Stimulated activated CD8-positive, alpha-beta memory T cell treated with anti-CD3 and anti-CD28 coated beads, Interleukin-15, amount 100 ng/mL, for 1 hour (primary cell): ENCODE results near the gene PCNX1.
"Not testable (repeated sequence)": the region's sequence is repeated elsewhere in the genome, so short reads cannot be mapped to it uniquely, and the experiment has no call there.

Experiments
- DNase-seq: peaks from one replicate; pipeline ENCODE4 v3.0.0-alpha.2; 2020; ENCODE audit warnings: low read depth

Gene PCNX1

DNA sequence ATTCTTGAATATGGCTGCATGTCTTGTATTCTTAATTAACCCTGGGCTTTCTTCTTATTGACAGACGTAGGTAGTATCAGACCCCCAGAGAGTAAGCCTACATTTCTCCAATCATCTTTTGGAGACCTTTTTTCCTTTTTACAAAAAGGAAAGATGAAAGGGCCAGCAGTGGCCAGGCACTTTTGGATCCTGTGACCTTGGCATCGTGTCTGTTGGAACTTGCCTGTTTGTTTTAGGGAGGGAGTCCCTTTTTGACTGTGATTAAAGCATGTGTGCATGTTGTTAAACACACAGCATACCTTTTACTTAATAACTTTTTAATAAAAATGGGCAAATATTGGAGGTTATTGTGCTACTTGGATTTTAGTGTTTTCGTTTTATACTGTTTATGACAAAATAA lies 57.2 kb downstream of the PCNX1 start:
- no peak for DNase-seq

DNA sequence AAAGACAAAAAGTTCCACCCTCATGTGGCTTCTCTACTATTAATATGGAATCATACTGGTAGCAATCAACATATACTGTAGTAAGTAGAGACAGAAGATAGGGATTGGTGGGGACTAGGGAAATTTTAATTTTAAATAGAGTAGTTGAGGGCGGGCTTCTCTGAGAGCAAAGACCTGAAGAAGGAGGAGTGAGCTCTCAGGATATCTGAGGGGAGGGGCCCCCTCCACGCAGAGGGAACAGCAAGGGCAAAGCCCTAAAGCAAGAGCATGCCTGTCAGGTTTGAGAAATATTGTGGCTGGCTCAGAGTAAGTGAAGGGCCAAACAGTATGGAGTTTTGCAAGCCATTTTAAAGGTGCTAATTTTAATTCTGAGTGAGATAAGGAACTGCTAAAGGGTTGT lies 64.3 kb downstream of the PCNX1 start:
- DNase-seq = no peak

DNA sequence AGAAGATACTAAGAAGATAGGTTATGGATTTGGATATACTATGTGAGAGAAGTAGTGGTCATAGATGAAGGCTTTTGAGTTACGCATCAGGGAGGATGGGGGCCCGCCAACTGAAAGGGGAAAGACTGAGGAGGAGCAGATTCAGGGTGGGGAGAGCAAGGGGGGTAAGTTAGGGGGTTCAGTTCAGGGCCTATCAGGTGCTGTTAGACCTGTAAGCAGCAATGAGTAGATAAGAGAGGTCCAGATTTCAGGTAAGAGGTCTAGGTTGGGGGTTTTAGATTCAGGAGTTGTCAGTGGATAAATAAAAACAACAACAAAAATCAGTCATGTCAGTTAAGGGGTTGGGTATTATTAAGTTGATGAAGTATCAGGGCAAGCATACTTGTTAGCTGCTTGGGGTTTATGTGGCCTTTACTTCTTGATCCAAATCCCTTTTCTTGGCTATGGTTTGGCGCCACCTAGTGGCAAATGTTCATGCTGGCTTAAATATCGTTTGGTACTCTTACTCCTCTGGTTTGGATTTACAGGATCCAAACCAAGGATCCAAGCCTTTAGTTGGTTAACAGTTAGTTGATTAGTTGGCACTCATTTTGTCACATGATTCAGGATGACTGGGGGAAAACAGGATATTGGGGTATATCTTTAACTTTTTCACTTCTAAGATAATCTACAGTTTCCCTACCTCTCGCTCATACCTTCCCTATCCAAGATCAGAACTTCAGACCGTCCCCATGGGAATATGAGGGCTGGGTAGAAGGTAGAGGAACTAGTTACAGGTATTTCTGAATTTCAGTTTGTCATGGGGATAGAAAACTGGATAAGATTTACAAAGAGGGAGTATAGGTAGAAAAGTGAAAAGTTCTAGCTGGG lies 65.1 kb downstream of the PCNX1 start:
- DNase-seq = peak; percentile 84

DNA sequence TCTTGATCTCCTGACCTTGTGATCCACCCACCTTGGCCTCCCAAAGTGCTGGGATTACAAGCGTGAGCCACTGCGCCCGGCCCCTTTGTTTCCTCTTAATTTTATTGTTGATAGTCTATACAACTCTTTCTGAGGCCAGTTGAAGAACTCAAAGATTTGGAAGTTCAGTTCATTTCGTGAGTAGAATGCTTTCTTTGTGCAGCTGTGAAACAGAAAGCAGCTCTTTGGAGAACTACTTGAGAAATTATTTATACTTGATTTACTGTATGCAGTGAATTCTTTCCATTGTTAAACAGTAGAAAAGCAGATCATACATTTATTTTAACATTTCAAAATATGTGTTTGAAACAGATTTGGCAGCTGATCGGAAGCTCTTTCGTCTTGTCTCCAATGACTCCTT lies 69.3 kb downstream of the PCNX1 start:
- no peak for DNase-seq

DNA sequence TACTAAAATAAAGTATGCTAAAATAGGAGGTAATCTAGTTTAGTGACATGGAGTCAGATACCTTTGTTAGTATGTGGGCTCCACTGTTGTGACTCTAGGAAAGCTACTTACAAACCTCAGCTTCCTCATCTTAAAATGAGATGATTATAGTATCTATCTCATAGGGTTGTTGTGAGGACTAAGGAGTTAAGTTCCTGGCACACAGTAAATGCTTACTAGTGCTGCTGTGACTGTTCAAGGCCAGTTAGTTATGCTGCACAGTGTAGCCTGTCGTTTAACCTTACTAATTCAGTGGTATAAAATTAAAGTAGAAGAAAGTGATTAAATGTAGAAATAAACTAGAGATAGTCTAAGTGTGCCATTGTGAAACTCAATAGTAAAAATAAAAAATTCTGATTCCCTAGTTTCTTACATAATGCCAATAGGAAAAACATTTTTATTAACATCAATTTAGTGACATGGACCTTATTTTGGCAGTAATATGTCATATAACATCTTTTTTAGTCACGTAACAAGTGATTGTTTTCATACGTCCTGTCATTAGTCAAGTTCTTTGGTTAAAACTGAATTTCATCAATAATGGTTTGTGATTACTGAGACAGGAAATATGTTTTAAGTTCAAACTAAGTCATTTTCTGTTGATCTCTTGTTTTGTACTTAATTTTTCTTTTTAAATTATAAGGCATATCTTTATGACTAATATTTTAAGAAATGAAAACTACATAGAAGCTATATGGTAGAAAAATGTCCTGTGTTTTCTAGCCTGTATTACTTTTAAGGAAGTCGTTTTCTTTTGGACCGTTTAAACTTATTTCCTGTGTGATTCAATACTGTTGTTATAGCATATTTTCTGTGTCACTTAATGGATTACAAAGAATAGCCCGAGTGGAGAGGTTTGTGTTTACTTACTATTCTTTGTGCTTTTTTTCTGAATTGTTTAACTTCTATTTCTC lies 74.0 kb downstream of the PCNX1 start:
- DNase-seq = no peak

DNA sequence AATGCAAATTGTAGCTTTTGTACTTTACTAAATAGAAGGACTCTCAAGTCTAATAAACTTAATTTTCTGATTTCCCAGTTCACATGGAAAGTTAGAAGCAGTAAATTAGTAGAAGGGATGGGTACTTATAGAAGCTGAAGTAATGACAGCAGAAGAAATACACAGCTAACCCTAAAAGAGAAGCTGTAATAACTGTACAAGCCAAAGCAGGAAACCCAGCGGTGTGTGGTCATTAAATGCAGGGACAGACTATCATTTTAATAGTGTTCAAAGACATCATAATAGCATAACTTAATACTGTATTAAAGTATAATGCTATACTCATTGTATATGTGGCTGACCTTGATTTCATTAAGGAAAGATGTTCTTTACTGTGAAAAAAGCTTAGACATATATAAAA lies 74.9 kb downstream of the PCNX1 start:
- no peak for DNase-seq

DNA sequence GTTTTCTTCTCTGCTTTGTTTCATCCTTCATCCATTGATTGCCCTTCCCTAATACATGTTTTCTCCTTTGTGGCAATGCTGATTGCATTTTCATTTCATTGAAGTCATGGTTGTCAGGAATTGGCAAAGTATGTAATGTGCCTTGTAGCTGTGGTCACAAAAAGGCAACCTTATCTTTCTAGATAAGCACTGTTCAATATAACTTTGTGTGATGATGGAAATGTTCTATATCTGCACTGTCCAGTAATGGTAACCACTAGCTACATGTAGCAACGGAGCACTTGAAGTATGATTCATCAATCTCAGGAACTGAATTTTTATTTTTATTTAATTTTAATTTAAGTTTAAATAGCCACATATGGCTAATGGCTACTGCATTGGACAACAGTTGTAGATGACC lies 79.8 kb downstream of the PCNX1 start:
- no peak for DNase-seq

DNA sequence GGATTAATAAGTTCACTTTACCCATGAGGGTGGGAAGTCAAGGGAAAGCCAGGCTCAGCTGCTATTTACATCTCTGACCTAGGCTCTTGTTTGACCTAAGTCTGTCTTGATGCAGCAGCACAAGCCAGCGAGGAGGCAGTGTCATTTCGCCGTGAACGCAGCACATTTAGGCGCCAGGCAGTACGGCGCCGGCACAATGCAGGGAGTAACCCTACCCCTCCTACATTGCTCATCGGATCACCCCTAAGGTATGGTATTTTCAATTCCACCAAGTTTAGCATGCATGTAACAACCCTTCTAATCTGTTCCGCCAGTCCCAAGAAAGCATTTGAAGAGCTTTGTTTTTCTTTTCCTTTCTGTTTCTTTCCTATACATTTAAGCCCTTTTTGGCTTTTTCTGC lies 81.2 kb downstream of the PCNX1 start:
- DNase-seq = no peak

DNA sequence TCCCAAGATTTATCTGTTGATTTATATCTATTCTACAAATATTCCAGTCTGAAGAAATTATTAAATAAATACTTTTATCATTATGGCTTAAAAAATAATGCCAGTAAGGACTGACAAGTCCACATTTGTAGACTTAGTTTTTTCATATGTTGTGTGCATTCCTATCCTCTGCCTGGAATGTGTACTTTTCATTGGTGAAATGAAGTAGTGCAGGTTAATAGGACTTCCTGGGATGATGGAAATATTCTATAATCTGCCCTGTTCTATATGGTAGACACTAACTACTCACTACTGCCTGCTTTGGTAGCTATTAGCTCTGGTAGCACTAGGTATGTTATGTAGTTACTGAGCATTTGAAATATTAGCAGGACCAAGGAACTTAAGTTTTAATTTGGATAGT lies 86.7 kb downstream of the PCNX1 start:
- DNase-seq = no peak

DNA sequence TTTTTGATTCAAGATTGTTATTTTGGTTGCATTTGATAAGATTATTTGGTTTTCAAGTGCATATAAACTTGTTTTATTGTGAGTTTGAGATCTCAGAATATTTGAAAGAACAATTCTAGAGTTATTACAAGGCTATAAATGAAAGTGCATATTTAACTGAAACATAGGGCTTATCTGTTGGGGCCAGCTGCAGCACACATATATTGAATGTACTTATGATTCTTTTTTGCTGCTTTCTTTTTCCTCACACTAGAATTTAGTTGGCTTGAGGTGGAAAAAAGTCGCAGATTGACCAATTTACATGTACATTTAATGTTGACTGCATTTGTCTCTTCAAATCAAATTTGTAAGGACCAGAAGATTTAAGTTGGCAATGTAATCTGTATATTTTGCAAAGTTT lies 88.0 kb downstream of the PCNX1 start:
- DNase-seq = no peak

DNA sequence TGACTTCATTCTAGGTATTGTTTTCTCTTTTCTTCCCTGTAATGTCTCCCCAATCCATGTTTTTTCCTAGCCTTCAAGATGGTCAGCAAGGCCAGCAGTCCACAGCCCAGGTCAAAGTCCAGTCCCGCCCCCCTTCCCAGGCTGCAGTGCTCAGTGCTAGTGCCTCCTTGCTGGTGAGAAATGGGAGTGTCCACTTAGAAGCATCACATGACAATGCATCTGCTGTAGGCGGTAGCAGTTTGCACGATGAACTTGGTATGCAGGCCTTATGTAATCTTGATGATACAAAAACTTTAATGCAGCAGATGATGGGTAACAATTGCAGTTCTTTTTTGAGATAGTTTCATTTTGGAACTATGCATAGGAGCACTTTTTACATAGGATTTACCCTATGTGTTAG lies 88.4 kb downstream of the PCNX1 start:
- DNase-seq = no peak

DNA sequence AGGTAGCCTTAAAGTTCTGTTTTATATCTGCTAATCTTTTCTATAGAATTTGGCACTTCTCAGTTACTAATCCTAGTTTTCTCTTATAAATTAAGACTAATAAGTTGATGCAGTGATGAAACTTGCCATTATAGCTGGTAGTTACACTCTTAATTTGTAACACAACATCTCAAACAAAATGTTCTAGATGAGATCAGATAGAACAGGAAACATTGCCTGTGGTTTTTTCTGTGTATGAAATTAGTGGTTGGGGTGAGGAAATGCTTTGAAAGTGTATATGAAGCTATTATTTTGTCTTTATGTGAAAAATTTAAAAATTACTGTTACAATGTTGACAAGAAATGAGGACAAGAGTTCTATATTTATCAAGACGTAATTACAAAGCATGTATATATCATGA lies 91.9 kb downstream of the PCNX1 start:
- no peak for DNase-seq

DNA sequence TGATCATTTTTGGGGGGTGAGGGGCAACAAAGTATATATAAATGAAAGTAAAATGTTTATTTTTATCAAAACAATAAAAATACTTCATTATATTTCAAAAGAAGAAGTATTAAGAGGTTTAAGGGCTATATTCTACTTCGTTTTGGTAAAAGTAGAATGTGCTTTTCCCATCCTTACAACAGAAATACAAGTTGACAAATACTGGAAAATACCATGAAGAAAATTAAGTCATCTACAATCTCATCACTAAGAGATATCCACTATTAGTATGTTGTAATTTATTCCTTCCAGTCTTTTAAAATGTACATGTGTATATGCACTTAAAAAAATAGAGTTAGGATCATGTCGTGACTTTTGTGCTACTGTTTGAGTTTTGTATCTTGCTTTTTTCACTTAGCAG lies 92.8 kb downstream of the PCNX1 start:
- DNase-seq = no peak

DNA sequence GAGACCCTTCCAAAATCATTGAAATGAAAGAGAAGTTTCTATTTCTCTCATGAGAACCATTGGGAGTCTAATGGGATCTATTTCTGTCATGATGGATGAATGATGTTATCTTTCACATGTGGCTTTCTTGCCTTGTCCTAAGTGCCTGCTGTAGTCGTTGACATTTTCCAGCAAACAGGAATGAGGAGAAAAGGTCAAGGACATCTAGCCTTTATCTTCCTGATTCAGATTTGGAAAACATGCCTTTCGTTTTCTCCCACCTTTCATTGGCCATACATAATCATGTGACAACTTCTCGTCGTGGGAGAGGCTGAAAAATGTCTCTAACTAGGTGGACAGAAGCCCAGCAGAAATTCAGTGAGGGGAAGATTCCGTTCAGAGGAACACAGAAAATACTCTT lies 94.5 kb downstream of the PCNX1 start:
- no peak for DNase-seq

DNA sequence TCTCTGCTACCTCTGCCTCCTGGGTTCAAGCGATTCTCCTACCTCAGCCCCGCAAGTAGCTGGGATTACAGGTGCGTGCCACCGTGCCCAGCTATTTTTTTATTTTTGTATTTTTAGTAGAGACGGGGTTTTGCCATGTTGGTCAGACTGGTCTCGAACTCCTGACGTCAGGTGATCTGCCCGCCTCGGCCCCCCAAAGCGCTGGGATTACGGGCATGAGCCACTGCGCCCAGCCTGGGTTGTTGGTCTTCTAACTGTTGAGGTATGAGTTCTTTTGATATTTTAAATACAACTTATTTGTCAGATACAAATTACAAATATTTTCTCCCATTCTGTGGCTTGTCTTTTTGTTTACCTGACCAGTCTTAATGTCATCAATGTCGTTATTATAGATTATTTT lies 95.9 kb downstream of the PCNX1 start:
- no peak for DNase-seq

DNA sequence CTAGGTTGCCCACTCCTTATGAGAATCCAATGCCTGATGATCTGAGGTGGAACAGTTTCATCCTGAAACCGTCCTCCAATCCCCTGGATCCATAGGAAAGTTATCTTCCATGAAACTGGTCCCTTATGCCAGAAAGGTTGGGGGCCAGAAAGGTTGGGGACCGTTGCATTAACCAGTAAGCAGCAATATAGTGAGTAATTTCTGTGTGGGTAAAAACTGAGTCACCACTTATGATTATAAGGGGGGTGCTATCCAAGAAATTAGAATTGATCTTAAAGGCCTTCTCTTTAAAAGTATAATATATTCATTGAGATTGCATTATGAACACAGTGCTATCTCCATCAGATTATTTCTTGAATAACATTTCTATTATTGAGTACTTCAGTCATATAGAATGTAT lies 97.2 kb downstream of the PCNX1 start:
- DNase-seq = no peak

DNA sequence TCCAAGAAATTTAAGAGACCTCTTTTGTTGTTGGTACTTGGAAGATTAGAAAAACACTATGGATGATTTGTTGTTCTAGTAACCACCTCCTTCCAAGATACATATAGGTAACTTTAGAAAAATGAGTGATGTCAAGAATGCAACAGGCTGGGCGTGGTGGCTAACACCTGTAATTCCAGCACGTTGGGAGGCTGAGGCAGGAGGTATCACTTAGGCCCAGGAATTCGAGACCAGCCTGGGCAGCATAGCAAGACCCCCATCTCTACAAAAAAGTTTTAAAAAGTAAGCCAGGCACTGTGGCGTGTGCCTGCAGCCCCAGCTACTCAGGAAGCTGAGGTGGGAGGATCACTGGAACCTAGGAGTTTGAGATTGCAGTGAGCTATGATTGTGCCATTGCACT lies 97.8 kb downstream of the PCNX1 start:
- no peak for DNase-seq

DNA sequence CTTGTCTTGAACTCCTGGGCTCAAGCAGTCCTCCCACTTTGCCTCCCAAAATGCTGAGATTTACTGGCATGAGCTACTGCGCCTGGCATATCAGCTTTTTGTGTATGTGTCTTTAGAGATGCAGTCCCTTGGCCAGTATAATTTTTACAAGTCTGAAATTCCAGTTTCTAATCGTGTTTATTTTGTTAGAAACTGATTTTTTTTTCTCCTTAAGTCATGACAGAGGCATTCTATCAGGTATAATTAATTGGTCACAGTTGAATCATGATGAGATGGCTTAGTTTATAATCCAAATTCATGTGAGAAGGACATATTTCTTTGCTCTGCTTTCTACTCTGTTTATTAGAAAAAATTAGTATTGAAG lies 98.9 kb downstream of the PCNX1 start:
- DNase-seq = no peak

DNA sequence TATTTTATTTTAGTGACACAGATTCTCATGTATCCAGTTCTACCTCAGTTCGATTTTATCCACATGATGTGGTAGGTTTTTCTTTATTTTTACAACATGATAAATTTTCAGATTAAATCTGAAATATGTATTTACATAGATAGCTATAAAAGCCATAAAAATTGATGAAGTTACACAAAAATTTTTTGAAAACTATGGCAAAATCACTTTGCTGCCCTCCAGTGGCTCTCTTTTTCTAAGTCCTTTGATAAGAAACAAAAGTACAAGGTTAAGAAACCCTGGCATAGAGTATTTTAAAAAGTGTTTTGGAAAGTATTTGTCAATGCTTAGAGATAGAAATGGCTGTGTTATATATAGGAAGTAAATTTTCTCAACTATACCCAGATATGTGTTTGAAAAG lies 104.2 kb downstream of the PCNX1 start:
- no peak for DNase-seq

DNA sequence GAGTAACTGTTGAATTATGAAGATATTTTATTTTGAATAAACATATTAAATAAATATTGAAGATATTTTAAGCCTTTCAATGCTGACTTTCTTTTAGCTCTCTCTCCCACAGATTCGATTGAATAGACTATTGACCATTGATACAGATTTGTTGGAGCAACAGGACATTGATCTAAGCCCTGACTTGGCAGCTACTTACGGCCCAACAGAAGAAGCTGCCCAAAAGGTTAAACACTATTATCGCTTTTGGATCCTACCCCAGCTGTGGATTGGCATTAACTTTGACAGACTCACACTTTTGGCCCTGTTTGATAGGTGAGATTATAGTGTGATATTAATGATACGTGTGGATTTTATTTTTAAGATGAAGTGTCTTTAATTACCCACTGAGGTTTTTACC lies 105.6 kb downstream of the PCNX1 start:
- no peak for DNase-seq

DNA sequence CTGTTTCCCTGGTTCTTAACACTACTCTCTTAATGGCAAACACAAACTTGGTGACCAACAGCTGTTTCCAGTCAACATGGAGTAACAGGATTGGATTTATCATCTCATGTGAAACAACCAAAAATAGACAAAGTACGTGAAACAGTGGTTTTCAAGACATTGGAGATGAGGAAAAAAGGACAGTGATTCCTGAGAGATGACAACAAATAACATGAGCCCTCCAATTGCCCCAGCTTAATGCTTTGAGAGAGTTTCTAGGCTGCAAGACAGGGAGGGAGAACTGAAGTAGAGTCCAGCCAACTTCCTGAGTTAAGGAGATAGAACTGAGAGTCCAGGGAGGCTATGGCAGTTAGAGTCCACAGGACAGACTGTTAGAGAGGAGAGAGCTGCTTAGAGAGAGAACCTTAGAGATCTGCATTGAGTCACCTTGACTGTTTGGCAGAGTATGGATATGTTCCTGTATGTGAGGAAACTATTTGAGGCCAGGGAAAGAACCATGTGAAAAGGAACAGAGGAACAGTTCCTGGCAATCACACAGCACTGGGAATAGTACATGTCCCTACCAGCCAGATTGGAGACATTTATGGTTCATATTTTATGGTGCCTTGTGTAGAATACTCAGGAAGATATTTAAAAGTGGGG lies 106.4 kb downstream of the PCNX1 start:
- no peak for DNase-seq

DNA sequence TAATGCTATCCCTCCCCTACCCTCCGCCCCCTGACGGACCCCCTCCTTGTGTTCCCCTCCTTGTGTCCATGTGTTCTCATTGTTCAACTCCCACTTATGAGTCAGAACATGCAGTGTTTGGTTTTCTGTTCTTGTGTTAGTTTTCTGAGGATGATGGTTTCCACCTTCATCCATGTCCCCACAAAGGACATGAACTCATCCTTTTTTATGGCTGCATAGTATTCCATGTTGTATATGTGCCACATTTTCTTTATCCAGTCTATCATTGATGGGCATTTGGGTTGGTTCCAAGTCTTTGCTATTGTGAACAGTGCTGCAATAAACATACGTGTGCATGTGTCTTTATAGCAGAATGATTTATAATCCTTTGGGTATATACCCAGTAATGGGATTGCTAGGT lies 112.7 kb downstream of the PCNX1 start:
- not testable (repeated sequence) for DNase-seq
